GM08714 (cell line): ENCODE results near the gene TEFM.
"Not testable (repeated sequence)": the region's sequence is repeated elsewhere in the genome, so short reads cannot be mapped to it uniquely, and the experiment has no call there.

Experiments
- H3K4me3 ChIP-seq: fragments of 200-500 bp; sonication (Bioruptor generic); 2 replicates; pipeline ENCODE4 v1.5.1; 2014; ENCODE audit warnings: mild to moderate bottlenecking, low read length, inconsistent platforms
- ZNF274 ChIP-seq: IDR thresholded peaks from 2 replicates; pipeline ENCODE4 v1.6.1; 2012; ENCODE audit warnings: mild to moderate bottlenecking, low read depth, low read length

Gene TEFM

DNA sequence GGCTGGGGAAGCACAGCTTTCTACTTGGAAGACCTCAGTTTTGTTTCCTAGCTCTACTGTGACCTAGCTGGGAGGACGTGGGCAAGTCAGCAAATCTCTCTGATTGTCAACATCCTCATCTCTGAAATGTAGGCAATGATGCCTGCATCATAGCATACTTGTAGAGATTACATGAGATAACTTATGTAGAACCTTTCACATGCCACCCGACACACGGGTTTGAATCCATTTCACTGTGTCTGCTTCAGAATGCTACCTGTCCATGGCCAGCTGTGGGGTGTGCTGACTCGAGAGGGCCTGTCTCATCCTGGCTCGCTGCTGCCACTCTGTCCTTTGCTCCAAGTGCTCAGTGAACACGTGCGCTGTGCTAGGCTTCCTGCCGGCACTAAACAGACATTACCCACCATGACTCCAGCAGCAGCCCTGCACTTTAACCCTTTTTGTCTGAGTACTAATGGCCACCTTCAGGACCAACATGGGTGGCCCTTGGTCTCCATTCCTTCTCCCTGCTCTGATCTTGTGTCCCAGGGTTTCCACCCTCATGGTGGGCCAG is 23.1 kb upstream of the TEFM start:
- TF ChIP-seq ZNF274: no peak
- H3K4me3 ChIP-seq: no peak overlapping the region

DNA sequence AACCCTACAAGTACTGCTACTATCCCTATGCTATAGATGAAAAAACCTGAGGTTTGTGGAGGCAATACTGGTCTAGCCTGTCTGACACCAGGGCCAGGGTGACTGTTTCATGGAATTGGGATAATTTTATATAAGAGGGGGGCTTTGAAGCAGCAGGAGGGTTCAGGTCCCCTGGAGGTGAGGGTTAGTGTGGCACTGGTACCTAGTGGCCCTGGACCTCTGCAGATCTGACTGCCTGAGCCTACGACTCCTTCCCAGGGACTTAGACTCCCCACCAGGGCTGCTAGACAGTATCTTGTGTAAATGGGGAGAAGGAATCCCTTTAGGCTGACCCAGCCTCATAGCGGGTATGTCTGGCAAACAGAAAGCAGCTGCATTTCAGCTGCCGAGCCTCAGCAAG is 22.5 kb upstream of the TEFM start:
- no peak for TF ChIP-seq ZNF274

DNA sequence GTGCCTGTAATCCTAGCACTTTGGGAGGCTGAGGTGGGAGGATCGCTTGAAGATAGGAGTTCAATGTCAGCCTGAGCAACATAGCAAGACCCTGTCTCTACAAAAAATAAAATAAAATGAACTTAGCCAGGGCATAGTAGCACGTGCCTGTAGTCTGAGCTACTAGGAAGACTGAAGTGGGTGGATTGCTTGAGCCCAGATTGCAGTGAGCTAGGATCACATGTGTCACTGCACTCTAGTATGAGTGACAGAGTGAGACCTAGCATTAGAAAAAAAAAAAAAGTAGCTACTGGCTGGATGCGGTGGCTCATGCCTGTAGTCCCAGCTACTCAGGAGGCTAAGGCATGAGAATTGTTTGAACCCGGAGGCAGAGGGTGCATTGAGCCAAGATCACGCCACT is 21.7 kb upstream of the TEFM start:
- H3K4me3 ChIP-seq: no peak overlapping the region
- TF ChIP-seq ZNF274: no peak

More for the DNA sequence above, 22.5 kb upstream of the TEFM start:
- H3K4me3 ChIP-seq: no peak overlapping the region

DNA sequence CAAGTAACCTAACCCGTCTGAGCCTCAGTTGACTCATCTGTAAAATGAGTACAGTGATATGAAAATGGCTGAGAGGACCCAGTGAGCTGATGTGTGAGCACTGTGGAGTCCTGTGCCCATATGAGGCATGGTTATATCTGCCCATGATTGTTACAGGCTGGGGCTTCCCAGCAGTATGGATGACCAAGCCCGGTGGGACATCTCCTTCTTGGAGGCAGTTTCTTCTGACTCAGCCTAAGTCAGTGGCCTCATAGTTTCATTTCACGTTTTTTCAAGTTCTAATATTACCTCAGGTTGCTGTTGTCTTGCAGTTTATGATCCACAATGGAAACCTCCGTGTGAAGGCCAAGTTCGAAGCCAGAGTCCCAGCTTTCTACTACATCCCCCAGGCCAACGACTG is 20.5 kb upstream of the TEFM start:
- TF ChIP-seq ZNF274: no peak

DNA sequence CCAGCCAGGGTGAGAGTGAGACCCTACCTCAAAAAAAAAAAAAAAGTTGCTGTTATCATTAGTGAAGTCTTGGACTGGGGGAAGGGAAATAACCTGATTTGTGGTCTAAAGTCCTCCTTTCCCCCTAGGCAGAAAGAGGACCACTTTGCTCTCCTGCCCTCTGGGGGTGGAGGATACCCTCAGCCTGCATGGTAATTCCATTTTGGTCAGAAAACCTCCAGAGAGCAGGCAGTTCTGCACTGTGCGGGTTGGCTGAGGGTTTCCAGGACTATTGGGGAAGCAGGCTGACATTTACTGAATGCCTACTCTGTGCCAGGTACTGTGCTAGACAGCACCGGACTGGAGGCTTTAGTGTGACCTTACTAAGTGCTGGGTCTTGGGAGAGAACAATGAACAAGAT is 18.3 kb upstream of the TEFM start:
- TF ChIP-seq ZNF274: no peak
- no peak overlapping the region for H3K4me3 ChIP-seq

More for the DNA sequence above, 20.5 kb upstream of the TEFM start:
- no peak overlapping the region for H3K4me3 ChIP-seq

DNA sequence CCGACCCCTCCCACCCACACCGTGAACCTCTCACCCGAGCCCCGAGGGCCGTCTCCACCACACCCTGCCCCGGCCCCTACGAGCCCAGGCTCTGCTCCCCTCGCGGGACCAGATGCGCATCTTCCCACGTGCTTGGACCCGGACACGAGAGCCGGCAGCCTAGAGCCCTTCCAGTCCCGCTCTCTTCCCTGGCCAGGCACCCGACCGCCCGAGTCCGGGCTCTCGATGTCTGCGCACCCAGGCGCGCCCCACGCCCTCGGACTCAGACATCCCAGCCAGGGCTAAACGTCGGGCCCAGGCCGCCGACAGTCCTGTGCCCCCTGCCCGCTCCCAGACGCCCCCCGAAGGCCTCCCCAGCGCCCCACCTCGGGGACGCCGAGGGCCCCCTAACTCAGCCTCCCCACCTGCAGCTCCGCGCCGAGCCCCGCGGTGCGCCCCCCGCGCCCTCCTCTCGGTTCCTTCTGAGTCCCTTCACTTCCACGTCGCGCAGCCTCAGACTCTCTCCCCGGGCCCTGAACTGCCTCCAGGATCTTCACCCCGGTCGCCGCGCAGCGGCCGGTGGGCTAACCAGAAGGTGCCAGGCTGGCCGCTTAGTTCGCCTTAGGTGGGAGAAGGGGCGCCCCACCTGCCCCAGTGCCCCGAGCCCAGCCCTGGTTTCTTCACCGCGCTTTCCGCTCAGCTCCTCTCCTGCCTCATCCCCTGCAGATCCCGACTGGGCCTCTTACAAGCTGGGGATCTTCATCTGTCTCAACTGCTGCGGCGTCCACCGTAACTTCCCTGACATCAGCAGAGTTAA is 16.4 kb upstream of the TEFM start:
- no peak for TF ChIP-seq ZNF274
- H3K4me3 ChIP-seq: peak overlapping the region; percentile 55; the same call in 1 of the 2 replicates

DNA sequence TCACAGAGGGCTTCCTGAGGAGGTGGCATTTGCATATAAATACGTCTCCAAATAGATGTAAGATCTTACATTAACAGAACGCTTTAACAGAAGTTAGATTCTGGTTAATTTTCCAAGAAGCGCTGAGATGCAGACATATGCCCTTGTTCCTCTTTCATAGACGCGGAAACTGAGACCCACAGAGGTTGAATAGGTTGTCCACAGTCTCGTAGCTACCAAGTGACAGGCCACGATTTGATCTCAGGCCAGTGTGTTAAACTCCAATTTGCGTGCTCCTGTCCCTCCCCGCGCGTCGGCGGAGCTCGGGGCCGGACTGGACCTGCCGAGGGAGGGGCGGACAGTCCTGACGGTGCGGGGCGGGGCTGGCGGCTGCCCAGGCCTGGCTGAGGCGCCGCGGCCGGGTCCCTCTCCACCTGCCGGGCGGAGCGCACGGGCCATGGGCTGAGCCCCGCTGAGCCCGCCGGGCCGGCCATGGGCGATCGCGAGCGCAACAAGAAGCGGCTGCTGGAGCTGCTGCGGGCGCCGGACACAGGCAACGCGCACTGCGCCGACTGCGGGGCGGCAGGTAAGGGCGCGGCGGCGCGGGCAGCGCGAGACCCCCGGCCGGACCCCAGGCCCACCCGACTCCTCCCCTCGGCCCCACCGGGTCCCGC is 15.6 kb upstream of the TEFM start, which contains the start of gene ADAP2:
ADAP2 (plus strand) TSS at position 402 of the 653 bp plus-strand sequence; CDS start at position 472, 70 bp downstream.
- no peak for TF ChIP-seq ZNF274
- peak within 1 kb of the TSS; percentile 55 for H3K4me3 ChIP-seq

DNA sequence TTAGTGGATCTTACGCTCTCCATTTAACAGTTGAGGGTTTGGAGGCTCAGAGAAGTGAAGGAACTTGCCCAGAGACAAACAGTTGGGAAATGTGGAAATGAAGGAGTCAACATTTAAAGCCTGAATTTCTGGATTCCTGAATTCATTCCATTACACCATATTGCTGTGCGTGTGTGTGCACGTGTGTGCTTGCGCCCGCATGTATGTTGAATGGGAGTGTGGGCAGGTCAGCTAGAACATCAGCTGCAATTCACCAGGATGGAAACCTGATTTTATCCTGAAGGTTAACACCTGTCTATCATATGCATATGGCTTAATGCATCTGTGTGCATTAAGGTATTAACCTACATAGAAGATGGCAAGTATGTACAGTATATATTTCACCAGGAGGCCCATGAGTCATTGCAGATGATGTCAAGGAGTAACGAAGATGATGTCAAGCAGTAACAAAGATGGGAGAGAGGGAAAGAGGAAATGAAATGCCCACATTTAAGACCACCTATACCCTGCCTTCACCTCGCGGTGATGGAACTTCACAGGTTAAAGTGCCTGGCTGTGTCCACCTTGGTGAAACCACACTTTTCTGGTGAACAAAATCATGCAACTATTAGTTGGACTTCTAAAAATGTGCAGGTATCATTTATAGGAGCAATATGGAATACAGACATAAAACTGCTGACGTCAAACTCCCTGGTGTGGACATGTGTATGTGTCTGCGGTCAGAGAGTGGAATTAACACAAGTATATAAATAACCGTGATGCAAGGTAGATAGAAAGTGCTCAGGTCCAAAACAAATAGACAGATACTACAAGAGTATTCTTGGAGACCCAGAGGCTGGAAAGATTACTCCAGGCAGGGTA is 14.9 kb upstream of the TEFM start:
- no peak for TF ChIP-seq ZNF274
- H3K4me3 ChIP-seq: no peak overlapping the region

DNA sequence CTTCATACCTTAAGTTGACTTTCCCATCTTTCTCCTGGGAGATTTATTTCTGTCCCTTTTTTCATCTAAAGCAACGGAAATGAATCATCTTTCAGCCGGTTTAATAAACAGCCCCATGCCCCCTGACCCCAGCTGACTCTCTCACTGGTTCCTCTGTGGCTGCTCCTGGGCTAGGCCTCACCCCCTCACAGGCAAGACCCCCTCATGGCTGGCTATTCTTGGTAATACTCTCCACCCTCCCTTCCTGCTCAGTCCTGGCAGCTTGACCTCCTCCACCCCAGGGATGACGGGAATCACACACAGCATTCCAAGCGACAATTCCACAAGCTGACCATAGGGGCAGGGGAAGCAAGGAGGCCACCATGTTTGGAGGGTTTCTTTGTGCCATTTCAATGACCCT is 14.2 kb upstream of the TEFM start:
- H3K4me3 ChIP-seq: no peak overlapping the region
- TF ChIP-seq ZNF274: no peak

DNA sequence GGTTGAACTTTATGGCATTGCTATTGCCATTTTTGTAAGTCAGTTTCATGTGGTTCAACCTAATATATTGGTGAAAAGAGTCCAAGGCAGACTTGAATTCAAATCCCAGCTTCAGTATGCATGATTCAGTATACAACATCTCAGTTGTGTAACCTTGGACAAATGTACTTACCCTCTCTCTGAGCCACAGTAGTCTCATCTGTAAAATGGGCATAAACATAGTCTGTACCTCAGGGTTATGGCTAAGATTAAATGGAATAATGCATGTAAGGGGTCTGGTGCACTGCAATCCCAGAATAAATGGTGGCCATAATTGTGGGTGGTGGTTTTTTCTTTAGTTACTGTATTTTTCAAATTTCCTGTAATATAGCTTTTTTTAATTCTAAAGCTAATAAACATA is 11.0 kb upstream of the TEFM start:
- no peak overlapping the region for H3K4me3 ChIP-seq
- TF ChIP-seq ZNF274: no peak

DNA sequence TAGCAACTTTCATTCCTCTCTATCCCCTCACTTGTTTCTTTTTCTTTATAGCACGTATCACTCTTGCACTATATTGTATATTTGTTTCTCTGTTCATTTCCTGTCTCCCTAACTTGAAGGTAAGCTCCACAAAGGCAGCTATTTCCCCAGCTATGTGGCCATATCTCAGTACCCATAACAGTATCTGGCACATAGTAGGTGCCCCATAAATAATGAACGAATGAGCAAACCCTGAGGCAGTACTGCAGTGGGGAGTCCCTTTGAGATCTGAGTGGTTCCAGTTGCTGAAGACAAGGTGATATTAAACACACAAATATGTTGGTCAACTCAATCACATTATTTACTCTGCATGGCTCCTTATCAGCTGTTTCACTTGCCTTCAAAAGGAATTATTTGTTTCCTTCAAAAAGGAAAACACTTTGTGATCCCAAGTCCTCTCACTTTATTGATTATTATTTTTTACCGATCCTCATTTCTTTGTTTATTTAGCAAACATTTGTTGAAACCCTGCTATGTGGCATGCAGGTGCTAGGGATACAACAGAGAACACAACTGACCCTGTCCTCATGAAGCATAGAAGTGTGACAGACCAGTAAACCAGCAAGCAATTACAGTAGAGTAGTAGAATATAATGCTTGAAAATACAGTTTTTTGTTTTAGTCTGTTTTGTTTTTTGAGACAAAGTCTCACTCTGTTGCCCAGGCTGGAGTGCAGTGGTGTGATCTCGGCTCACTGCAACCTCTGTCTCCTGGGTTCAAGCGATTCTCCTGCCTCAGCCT is 10.0 kb upstream of the TEFM start:
- no peak for TF ChIP-seq ZNF274

DNA sequence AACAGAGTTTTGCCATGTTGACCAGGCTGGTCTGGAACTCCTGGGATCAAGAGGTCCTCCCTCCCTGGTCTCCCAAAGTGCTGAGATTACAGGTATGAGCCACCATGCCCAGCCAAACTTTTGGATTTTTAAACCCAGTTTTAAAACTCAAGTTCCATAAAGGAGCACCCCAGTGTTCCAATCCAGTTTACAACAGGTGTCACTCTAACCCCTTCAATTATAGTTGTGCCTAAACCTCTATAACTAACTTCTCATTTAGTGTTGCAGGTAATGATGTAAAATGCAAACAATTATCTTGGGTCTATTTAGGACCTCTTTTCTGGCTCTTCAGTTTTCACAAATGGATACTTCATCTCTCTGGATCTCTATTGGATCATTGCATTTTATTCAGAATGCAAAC is 7.9 kb upstream of the TEFM start:
- no peak for TF ChIP-seq ZNF274
- no peak overlapping the region for H3K4me3 ChIP-seq

More for the DNA sequence above, 10.0 kb upstream of the TEFM start:
- no peak overlapping the region for H3K4me3 ChIP-seq

DNA sequence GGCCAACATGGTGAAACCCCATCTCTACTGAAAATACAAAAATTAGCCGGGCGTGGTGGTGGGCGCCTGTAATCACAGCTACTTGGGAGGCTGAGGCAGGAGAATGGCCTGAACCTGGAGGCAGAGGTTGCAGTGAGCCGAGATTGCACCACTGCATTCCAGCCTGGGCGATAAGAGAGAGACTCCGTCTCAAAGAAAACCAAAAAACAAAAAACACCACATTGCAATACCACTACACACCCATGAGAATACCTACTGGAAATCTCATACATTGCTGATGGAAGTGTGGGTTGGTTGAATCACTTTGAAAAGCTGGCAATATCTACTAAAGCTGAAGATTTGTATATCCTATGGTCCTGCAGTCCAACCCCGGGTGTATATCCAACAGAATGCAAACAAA is 4.1 kb upstream of the TEFM start:
- not testable (repeated sequence) for H3K4me3 ChIP-seq
